Tibial nerve (tissue), 4 donors: ENCODE results near the gene PABPN1.

Experiments
- EP300 ChIP-seq, 2 donors: sonication (generic); formaldehyde crosslinking; IDR thresholded peaks; one replicate each; pipeline ENCODE4 v1.6.1; 2017; ENCODE audit warnings: antibody characterized with exemption in 2 of 2, mild to moderate bottlenecking in 1 of 2
- POLR2A ChIP-seq, 2 donors: fragments of 450-650 bp; IDR thresholded peaks; one replicate each; pipeline ENCODE4 v1.6.1; 2017; ENCODE audit warnings: antibody characterized with exemption in 2 of 2, mild to moderate bottlenecking in 2 of 2, moderate library complexity in 2 of 2
- TF ChIP-seq, protein P1 (sequence below), 5 experiments: fragments of 200-600 bp in 3 of 5; fragments of 450-650 bp in 2 of 5; sonication (generic) in 3 of 5; IDR thresholded peaks; one replicate each; pipeline ENCODE4 v1.5.1; 2016 to 2019; ENCODE audit warnings: antibody characterized with exemption in 5 of 5, mild to moderate bottlenecking in 3 of 5, moderate library complexity in 2 of 5

DNA sequence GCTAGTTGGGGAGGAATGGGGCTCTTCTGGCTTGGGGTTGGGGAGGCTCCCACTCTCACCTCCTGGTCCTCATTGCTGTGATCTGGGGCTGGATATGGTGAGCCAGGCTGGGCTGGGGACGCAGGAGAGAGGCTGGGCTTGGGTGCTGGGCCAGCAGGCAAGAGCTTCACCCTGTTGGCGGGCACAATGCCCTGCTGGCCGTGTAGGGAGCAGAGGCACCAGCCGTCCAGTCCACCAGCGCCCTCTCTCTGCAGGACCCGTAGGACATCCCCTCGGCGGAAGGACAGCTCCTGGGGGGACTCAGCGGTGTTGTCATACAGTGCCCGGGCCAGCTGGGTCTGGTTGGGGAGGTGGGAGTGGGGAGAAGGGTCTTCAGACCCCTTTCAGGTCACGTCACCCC lies 39.2 kb downstream of the PABPN1 start:
- TF ChIP-seq, protein P1, sequence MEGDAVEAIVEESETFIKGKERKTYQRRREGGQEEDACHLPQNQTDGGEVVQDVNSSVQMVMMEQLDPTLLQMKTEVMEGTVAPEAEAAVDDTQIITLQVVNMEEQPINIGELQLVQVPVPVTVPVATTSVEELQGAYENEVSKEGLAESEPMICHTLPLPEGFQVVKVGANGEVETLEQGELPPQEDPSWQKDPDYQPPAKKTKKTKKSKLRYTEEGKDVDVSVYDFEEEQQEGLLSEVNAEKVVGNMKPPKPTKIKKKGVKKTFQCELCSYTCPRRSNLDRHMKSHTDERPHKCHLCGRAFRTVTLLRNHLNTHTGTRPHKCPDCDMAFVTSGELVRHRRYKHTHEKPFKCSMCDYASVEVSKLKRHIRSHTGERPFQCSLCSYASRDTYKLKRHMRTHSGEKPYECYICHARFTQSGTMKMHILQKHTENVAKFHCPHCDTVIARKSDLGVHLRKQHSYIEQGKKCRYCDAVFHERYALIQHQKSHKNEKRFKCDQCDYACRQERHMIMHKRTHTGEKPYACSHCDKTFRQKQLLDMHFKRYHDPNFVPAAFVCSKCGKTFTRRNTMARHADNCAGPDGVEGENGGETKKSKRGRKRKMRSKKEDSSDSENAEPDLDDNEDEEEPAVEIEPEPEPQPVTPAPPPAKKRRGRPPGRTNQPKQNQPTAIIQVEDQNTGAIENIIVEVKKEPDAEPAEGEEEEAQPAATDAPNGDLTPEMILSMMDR (IDR thresholded peaks at IDR 0.05) = peak in 4 of 5 experiments; percentile 34 to 39 (median 35)
- TF ChIP-seq POLR2A (IDR thresholded peaks at IDR 0.05) (no peak), EP300 (IDR thresholded peaks at IDR 0.05) (no peak)
